NCI-H226 (cell line): ENCODE results near the gene DEPP1.
A peak's percentile ranks its signal among the peaks of the same experiment; 100 is the strongest.

Experiments used
- DNase-seq: peaks from one replicate; pipeline ENCODE4 v3.0.0-alpha.2; 2015

The DEPP1 gene

DNA sequence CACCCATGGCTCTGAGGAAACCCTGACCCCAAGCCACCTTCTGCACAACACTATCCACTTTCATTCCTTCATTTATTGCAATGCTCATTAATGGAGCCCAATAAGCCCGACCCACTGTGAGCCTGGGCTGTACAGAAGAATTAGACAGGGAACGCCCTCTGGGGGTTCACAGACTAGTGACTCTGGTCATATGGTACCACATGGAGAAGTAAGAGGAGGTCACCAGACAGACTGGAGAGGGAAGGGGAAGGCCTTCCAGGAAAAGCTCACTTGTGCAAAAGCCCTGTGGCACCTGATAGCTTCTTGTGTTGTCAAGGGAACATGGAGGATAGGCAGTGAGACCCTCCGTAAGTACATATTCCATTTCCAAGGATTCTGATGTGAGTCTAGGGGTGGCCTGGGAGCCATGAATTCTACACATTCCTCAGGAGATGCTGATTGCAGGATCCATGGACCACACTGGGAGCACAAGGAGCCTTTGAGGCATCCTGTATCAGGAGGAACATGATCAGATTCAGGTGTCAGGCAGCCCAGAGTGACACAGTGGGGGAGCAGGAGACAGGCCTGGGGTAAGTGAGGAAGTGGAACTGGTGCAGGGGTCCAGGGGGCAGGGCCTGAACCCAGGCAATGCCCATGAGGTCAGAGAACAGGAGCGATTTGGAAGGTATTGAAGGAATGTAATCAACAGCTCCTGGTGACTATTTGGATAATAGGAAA, 47.5 kb downstream of the DEPP1 start:
- no peak for DNase-seq

DNA sequence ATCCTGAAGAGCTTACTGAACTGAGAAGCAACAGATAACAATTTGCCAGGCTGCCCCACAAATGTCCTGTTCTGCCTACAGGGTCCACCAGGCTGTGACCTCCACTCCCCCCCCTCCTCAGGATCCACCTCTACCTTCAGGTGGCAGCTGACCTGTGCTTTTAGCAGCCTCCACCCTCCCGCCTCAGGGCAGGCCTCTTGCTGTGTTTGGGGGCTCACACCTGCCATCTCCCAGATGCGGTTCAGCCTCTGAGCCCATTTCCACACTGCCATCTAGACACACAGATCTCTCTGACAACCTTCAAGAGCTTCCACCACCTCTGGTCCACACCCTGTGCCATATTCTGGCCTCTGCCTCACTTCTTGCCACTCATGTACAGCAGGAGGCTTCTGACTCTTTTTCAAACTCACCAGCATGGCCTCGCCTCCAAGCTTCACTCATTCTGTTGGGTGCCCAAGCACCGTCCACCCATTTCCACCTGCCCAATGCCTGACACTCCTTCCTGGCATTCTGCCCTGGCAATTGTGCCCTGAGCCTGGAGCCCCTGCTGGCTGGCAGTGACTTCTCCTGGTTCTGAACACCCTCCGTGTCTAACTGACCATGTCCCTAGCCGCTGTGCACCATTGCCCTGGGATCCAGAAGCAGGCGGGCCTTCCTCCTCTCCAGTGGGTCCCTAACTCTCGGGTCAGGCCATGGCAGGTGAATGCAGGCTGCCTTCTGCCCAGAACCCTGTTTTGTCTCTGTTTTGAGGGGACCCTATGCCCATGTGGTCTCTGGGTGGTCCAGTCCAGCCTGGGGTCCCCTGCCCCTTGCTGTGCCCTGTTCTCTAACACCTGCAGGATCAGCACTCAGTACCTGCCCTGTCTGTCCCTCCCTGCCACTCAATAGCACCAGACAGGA, 49.0 kb downstream of the DEPP1 start:
- DNase-seq: no peak

DNA sequence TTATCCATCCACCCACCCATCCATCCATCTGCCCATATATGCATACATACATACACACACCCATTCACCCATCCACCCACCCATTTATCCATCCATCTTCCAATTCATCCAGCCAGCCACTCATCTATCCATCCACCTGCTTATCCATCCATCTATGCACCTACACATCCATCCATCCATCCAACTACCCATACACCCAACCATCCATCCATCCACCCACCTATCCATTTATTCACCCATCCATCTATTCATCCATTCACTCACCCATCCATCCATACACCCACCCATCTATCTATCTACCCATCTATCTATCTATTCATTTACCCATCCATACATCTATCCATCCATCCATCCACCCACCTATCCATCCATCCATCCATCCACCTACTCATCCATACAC, 50.1 kb downstream of the DEPP1 start:
- no peak for DNase-seq

DNA sequence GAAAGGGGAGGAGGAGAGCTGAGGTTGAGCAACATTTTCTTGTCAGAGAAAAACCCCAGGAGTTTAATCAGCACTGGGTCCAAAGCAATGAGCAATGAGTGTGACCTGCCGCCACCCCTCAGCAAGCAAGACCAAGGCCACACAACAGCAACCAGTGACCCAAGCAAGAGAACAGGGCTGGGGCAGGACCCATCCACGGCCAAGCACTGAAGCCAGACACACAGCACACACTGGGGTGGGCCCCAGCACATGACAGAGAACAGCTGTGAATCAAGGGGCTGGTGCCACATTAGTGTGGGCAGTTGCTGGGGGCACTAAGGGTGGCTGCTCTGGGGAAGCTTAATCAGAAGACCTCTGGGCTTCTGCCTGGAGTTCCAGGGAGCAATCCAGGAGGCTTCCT, 51.3 kb downstream of the DEPP1 start:
- DNase-seq: no peak

DNA sequence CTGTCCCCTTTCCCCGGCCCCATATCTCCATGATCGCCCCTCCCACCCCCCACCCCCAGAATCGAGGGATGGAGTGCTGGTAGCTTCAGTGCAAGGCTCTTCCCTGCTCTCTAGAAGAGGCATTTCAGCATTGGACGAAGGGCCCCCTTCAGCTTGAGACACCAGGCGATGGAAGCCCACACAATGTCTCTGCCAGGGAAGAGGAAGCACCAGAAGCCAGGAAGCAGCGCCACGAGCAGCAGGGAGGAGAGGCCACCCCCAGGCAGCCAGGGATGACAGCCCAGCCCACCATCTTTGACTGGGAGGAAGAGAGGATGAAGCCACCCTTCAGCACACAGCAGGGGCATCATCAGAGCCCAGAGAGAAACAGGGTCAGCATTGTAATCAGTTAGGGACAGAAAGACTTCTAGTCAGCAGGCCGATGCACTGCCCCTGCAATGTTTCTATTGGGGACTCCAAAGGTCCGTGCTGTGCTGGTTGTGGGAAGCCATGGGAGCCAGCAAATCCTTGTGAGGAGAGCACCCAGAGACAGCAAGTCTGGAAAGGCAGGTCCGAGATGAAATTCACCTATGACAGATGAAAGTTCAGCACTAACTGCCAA, 51.8 kb downstream of the DEPP1 start:
- peak; percentile 19 for DNase-seq
